Effector memory CD8-positive, alpha-beta T cell (primary cell): ENCODE measurements around the gene PPM1H.

ENCODE experiments used
- ATAC-seq: fragments of 150-1000 bp; cut with Tn5 transposase; replicated peaks from 2 replicates; pipeline ENCODE4 v1.10.0; 2021; ENCODE audit warnings: mild to moderate bottlenecking, moderate library complexity
- DNase-seq, 3 experiments: peaks; one replicate each; pipeline ENCODE4 v3.0.0; 2021
- H3K27ac Mint-ChIP-seq, 2 donors: one replicate each; pipeline ENCODE4 v1.8.0; 2022; ENCODE audit warnings: mild to moderate bottlenecking in 2 of 2, mixed read lengths in 2 of 2, moderate library complexity in 2 of 2
- H3K27me3 Mint-ChIP-seq, 2 donors: one replicate each; pipeline ENCODE4 v1.8.0; 2022; ENCODE audit warnings: mixed read lengths in 2 of 2
- H3K36me3 Mint-ChIP-seq: one replicate; pipeline ENCODE4 v1.8.0; 2022; ENCODE audit warnings: mild to moderate bottlenecking, moderate library complexity, mixed read lengths; ENCODE audit not compliant: insufficient read depth
- H3K4me1 Mint-ChIP-seq, 2 donors: one replicate each; pipeline ENCODE4 v1.8.0; 2022; ENCODE audit warnings: low read depth in 2 of 2, mixed read lengths in 2 of 2
- H3K4me3 Mint-ChIP-seq, 2 donors: one replicate each; pipeline ENCODE4 v1.8.0; 2022; ENCODE audit warnings: mild to moderate bottlenecking in 2 of 2, mixed read lengths in 2 of 2, moderate library complexity in 2 of 2
- H3K9me3 Mint-ChIP-seq, 2 donors: one replicate each; pipeline ENCODE4 v1.8.0; 2022; ENCODE audit warnings: mixed read lengths in 2 of 2

The PPM1H gene

GRCh38 chr12:62691309-62691708 lies 243.6 kb downstream of the PPM1H start:
- Mint-ChIP-seq H3K4me1 (no peaks in the 10 kb centered on the region), H3K27me3 (no peaks in the 10 kb centered on the region), H3K4me3 (no peak overlapping the region), H3K36me3 (no peaks in the 10 kb centered on the region), H3K27ac (no peak overlapping the region), H3K9me3 (no peaks in the 10 kb centered on the region)
- DNase-seq (no peak), ATAC-seq (no peak)

GRCh38 chr12:62689042-62689839 lies 245.7 kb downstream of the PPM1H start:
- ATAC-seq (no peak), DNase-seq (no peak)
- H3K4me1 Mint-ChIP-seq: no peaks in the 10 kb centered on the region
- no peaks in the 10 kb centered on the region for H3K9me3 Mint-ChIP-seq
- no peak overlapping the region for H3K27ac Mint-ChIP-seq
- no peak overlapping the region for H3K4me3 Mint-ChIP-seq
- H3K36me3 Mint-ChIP-seq: no peaks in the 10 kb centered on the region
- H3K27me3 Mint-ChIP-seq: peaks cover 0 to 7% of the 10 kb centered on the region in 2 donors

GRCh38 chr12:62686938-62687337 lies 248.0 kb downstream of the PPM1H start:
- H3K27me3 Mint-ChIP-seq: peaks cover 6 to 7% of the 10 kb centered on the region in 2 donors

GRCh38 chr12:62684570-62685295 lies 250.2 kb downstream of the PPM1H start:
- Mint-ChIP-seq H3K27ac (no peak overlapping the region), H3K4me1 (no peaks in the 10 kb centered on the region)

More at GRCh38 chr12:62686938-62687337, 248.0 kb downstream of the PPM1H start:
- Mint-ChIP-seq H3K36me3 (no peaks in the 10 kb centered on the region), H3K9me3 (no peaks in the 10 kb centered on the region), H3K4me3 (no peak overlapping the region), H3K27ac (no peak overlapping the region), H3K4me1 (no peaks in the 10 kb centered on the region)
- ATAC-seq (no peak), DNase-seq (no peak)

GRCh38 chr12:62683776-62684569 lies 251.0 kb downstream of the PPM1H start:
- no peaks in the 10 kb centered on the region for H3K9me3 Mint-ChIP-seq
- H3K4me1 Mint-ChIP-seq: no peaks in the 10 kb centered on the region
- DNase-seq: no peak
- H3K27ac Mint-ChIP-seq: no peak overlapping the region
- H3K4me3 Mint-ChIP-seq: no peak overlapping the region
- H3K36me3 Mint-ChIP-seq: no peaks in the 10 kb centered on the region
- no peak for ATAC-seq
- H3K27me3 Mint-ChIP-seq: peaks cover 13 to 17% of the 10 kb centered on the region in 2 donors

More at GRCh38 chr12:62684570-62685295, 250.2 kb downstream of the PPM1H start:
- ATAC-seq: no peak
- no peaks in the 10 kb centered on the region for H3K9me3 Mint-ChIP-seq
- H3K36me3 Mint-ChIP-seq: no peaks in the 10 kb centered on the region
- DNase-seq: no peak
- H3K27me3 Mint-ChIP-seq: peaks cover 13 to 17% of the 10 kb centered on the region in 2 donors
- no peak overlapping the region for H3K4me3 Mint-ChIP-seq

GRCh38 chr12:62681306-62681705 lies 253.6 kb downstream of the PPM1H start:
- Mint-ChIP-seq H3K27ac (no peak overlapping the region), H3K27me3 (peaks cover 13 to 17% of the 10 kb centered on the region in 2 donors), H3K4me3 (no peak overlapping the region), H3K4me1 (no peaks in the 10 kb centered on the region), H3K9me3 (no peaks in the 10 kb centered on the region), H3K36me3 (no peaks in the 10 kb centered on the region)
- DNase-seq (no peak), ATAC-seq (no peak)

- Mint-ChIP-seq H3K4me3 (no peak overlapping the region), H3K27ac (no peak overlapping the region), H3K27me3 (peaks cover 6 to 17% of the 10 kb centered on the region in 2 donors), H3K36me3 (no peaks in the 10 kb centered on the region), H3K4me1 (no peaks in the 10 kb centered on the region), H3K9me3 (no peaks in the 10 kb centered on the region)
- DNase-seq: no peak
- ATAC-seq: no peak
Observed at GRCh38 chr12:62679608-62680007, 255.3 kb downstream of the PPM1H start.

GRCh38 chr12:62677355-62677754 lies 257.6 kb downstream of the PPM1H start:
- no peaks in the 10 kb centered on the region for H3K36me3 Mint-ChIP-seq
- peaks cover 6 to 15% of the 10 kb centered on the region in 2 donors for H3K27me3 Mint-ChIP-seq
- no peak overlapping the region for H3K4me3 Mint-ChIP-seq
- H3K27ac Mint-ChIP-seq: no peak overlapping the region
- no peaks in the 10 kb centered on the region for H3K4me1 Mint-ChIP-seq
- H3K9me3 Mint-ChIP-seq: no peaks in the 10 kb centered on the region
- DNase-seq (no peak), ATAC-seq (no peak)

- Mint-ChIP-seq H3K4me1 (no peaks in the 10 kb centered on the region), H3K27me3 (peaks cover 6 to 9% of the 10 kb centered on the region in 2 donors)
Observed at GRCh38 chr12:62676521-62677307, 258.2 kb downstream of the PPM1H start.

GRCh38 chr12:62673028-62673815 lies 261.7 kb downstream of the PPM1H start:
- ATAC-seq: no peak
- Mint-ChIP-seq H3K27me3 (no peaks in the 10 kb centered on the region), H3K36me3 (no peaks in the 10 kb centered on the region), H3K27ac (no peak overlapping the region), H3K4me1 (no peaks in the 10 kb centered on the region), H3K4me3 (no peak overlapping the region), H3K9me3 (no peaks in the 10 kb centered on the region)
- no peak for DNase-seq

More at GRCh38 chr12:62676521-62677307, 258.2 kb downstream of the PPM1H start:
- ATAC-seq (no peak), DNase-seq (no peak)
- Mint-ChIP-seq H3K9me3 (no peaks in the 10 kb centered on the region), H3K36me3 (no peaks in the 10 kb centered on the region), H3K4me3 (no peak overlapping the region), H3K27ac (no peak overlapping the region)

GRCh38 chr12:62670986-62671720 lies 263.8 kb downstream of the PPM1H start:
- DNase-seq: no peak
- Mint-ChIP-seq H3K4me3 (no peak overlapping the region), H3K4me1 (no peaks in the 10 kb centered on the region), H3K27ac (no peak overlapping the region), H3K9me3 (no peaks in the 10 kb centered on the region), H3K27me3 (no peaks in the 10 kb centered on the region), H3K36me3 (no peaks in the 10 kb centered on the region)
- ATAC-seq: no peak

- Mint-ChIP-seq H3K36me3 (no peaks in the 10 kb centered on the region), H3K27me3 (no peaks in the 10 kb centered on the region), H3K4me1 (no peaks in the 10 kb centered on the region), H3K27ac (no peak overlapping the region), H3K4me3 (no peak overlapping the region), H3K9me3 (no peaks in the 10 kb centered on the region)
- DNase-seq: no peak
- no peak for ATAC-seq
Observed at GRCh38 chr12:62668782-62669181, 266.2 kb downstream of the PPM1H start.
